Uterus (tissue), 2 donors: Measurements from ENCODE around the gene SLC16A9.
"Not testable (repeated sequence)": the region's sequence is repeated elsewhere in the genome, so short reads cannot be mapped to it uniquely, and the experiment has no call there.

ENCODE experiments used
- POLR2A ChIP-seq, 2 donors: fragments of 450-650 bp; IDR thresholded peaks; one replicate each; pipeline ENCODE4 v1.6.1; 2016; ENCODE audit warnings: antibody characterized with exemption in 2 of 2, mild to moderate bottlenecking in 1 of 2, moderate library complexity in 1 of 2
- TF ChIP-seq, protein P1 (sequence below), 4 experiments: fragments of 200-600 bp in 2 of 4; fragments of 450-650 bp in 2 of 4; sonication (generic) in 2 of 4; IDR thresholded peaks; one replicate each; pipeline ENCODE4 v1.5.1; 2016 to 2019; ENCODE audit warnings: antibody characterized with exemption in 4 of 4, mild to moderate bottlenecking in 2 of 4, moderate library complexity in 1 of 4

DNA sequence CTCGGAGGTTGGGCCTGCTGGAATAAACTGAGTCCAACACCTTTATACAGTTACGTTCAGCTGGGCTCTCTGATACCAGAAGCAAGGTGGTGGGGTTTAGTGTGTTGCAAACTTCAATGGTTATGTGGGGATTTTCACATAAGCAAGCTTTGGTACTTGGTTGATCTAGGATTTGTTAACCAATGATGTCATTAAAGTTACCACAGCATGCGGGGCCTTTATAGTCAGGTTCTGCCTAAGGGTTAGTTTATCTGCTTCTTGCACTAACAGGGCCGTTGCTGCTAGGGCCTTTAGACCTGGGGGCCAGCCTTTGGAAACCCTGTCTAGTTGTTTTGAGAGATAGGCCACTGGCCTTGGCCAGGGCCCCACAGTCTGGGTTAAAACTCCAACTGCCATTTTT is 19.5 kb upstream of the SLC16A9 start:
- TF ChIP-seq, protein P1, sequence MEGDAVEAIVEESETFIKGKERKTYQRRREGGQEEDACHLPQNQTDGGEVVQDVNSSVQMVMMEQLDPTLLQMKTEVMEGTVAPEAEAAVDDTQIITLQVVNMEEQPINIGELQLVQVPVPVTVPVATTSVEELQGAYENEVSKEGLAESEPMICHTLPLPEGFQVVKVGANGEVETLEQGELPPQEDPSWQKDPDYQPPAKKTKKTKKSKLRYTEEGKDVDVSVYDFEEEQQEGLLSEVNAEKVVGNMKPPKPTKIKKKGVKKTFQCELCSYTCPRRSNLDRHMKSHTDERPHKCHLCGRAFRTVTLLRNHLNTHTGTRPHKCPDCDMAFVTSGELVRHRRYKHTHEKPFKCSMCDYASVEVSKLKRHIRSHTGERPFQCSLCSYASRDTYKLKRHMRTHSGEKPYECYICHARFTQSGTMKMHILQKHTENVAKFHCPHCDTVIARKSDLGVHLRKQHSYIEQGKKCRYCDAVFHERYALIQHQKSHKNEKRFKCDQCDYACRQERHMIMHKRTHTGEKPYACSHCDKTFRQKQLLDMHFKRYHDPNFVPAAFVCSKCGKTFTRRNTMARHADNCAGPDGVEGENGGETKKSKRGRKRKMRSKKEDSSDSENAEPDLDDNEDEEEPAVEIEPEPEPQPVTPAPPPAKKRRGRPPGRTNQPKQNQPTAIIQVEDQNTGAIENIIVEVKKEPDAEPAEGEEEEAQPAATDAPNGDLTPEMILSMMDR (IDR thresholded peaks at IDR 0.05) = not testable (repeated sequence)
- not testable (repeated sequence) for TF ChIP-seq POLR2A (IDR thresholded peaks at IDR 0.05)
